Inferior parietal cortex (tissue), 1 donor: Measurements from ENCODE around the gene BRICD5.

Experiments used
- DNase-seq: peaks from one replicate; pipeline ENCODE4 v3.0.0-alpha.2; 2016; ENCODE audit errors: extremely low spot score

Gene BRICD5

DNA sequence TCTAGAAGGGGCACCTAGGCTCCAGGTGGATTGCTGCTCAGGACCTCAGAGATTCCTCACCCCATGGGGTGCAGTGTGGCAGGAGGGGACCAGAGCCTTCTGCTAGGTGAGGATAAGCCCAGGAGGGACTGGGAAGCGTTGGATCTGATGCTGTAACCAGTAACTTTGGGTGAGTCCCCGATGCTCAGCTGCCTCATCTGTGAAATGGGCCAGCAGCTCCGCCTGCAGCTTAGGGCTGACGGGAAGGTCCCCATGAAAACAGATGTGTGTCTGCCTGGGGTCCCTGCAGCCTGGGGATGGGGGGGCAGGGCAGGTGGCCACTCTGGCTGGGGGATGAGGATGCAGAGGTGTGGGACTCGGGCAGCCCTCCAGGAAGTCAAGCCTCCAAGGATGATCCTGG is 11.6 kb downstream of the BRICD5 start:
- DNase-seq: no peak

DNA sequence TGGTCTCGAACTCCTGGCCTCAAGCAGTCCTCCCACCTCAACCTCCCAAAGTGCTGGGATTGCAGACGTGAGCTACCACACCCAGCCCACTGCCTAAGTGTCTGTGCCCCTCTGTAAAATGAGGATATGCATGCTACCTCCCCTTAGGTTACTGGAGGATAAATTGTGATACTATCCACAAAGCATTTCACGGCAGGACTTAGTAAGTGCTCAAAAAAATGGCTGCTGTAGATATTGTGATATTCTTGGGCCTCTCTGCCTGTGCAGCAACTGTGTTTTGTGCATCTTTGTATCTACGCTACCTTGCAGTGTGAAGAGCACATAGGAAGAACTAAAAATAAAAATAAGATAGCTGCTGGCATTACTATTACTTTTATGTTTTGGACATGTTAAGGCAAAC is 12.4 kb downstream of the BRICD5 start:
- DNase-seq: no peak

DNA sequence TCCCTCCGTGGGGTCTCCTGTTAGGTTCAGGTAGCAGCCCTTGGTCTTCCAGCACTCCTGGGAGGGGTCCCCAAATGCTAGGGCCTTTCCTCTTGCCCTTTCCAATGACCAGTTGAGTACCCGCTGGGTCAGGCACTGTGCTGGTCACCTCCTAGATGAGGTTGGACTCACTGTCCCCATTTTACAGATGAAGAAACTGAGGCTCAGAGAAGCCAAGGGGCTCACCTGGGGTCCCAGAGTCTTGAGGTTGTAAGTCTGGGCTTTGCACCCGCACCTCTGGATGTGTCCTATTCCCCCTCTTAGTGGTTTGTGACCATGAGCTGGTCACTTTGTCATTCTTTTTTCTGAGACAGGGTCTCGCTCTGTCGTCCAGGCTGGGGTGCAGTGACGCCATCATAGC is 12.9 kb downstream of the BRICD5 start:
- no peak for DNase-seq

DNA sequence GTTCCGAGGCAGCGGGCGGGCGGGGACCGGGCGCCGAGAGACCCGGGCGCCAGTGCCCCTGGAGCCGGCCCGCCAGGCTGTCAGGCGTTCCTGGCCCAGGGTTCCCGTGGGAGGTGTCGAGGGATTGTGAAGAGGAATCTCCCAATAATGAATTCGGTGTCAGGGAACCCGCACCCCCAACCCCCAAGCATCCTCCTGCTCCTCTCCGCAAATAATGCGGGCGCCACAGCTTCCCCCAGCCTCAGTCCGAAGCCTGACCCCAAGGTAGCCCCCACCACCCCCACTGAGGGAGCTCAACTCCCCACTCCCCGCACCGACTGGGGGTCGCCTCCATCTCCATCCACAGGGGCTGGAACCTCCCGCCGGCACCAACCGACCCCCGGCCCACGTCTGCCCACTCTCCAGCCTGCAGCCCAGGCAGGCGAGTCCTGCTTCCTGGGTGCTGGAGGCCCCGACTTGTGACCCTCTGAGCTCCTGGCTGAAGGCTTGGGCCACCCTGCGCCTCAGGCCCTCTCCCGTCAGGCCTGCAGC is 13.6 kb downstream of the BRICD5 start:
- DNase-seq: no peak

GRCh38 chr16:2196162-2196980 is 14.3 kb downstream of the BRICD5 start, which contains the start of gene CASKIN1:
Gene CASKIN1 (minus strand): TSS chr16:2196605. CDS start chr16:2196432, 173 bp downstream.
- DNase-seq: no peak

DNA sequence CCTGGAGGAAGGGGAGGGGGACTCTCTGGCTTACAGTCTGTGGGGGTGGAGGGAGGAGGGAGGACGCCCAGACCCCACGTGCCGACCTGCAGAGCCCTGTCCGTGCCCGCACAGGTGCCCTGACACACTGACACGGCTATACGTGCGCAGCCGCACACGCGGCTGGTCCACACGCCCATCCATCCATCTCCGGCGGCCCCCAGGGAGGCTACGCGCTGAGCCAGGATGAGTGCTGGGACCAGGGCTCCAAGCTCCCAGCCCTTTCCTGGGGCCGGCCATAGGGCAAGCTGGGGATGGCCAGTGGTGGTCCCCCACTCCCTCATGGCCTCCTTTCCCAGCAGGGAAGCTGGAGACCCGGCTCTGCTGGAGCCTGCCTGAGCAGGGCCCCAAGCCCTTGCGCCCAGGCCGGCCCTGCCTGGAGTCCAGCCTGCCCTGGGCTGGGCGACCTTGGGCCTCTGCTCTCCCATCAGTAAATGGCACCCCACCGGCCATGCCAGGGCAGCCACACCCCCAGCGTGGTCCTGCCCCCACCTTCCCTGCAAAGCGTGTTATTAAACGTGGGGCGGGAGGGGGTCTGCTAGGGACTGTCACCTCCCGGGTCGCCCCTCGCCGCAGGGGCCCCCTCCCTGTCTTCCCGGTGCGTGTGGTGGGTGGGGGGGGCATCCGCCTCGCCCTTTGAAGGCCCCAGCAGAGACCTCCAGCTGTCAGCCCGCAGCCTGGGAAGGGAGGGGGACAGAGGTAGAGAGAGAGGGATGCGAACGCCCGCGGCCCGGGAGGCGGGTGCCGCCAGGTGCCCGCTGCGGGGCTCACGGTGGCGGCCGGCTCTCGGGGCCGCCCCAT is 15.1 kb downstream of the BRICD5 start:
- DNase-seq: no peak

GRCh38 chr16:2194852-2195321 is 15.8 kb downstream of the BRICD5 start:
- DNase-seq: no peak

DNA sequence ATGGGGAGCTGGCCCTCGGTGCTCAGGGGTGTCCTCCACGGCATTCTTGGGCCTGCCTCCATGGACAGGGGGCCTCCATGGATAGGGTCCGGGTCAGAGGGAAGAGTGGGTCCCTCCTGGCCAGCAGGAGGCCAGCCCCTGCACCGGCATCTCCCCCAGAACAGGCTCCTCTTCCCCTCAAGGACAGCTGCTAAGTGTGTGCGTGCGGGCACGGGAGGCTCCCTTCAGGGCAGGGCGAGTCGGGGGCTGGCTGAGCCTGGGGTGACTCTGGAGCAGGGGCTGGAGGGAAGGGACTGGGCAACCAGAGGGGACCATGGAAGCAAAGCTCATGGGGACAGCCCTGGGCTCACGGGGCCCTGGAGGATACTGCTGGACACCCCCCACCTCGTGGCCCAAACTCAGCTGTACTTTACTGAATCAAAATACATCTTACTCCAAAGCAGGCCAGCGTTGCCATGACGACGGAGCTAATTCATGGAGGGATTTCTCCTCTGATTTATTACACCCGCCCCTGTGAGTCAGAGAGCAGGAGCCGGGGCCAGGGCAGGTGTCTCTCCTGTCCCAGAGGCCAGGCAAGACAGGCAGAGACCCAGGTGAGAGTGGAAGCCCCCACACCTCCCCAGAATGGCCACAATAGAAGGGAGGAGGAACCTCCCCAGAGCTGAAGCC is 16.4 kb downstream of the BRICD5 start:
- no peak for DNase-seq

GRCh38 chr16:2191446-2191706 is 19.3 kb downstream of the BRICD5 start:
- DNase-seq: no peak

DNA sequence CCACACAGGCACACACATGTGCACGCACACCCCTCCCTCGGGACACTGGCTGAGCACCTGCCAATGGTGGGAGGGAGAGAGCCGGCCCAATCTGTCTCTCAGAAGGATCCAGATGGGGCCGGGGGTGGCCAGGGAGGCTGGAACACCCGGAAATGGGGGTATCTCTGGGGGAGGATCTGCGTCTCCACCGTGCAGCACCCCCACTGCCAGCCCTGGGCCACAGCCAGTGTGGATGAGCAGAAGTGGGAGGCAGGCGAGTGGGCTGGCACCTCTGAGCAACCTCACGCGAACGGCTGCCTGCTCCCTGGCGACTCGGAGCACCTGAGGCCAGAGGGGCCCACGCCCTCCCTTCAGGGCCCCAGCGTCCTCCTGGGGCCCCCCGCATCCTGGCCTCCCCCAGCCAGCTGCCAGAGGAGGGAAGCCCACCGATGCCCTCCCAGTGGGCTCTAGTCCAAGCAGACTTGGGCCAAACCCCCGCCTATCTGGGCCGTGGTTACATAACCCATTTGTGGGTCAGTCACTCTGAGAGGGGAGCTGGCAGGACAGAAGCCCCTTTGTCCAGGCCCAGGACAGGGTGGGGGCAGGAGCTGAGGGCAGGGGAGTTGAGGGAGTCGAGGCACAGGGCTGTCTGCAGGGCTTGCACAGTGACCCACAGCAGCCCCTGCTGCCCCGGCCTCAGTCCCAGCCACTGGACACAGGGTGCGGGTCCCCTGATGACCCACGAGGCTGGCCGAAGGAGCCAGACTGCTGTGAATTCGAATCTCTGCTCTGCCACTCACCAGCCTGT is 19.8 kb downstream of the BRICD5 start:
- no peak for DNase-seq

GRCh38 chr16:2190002-2190658 is 20.5 kb downstream of the BRICD5 start:
- no peak for DNase-seq

DNA sequence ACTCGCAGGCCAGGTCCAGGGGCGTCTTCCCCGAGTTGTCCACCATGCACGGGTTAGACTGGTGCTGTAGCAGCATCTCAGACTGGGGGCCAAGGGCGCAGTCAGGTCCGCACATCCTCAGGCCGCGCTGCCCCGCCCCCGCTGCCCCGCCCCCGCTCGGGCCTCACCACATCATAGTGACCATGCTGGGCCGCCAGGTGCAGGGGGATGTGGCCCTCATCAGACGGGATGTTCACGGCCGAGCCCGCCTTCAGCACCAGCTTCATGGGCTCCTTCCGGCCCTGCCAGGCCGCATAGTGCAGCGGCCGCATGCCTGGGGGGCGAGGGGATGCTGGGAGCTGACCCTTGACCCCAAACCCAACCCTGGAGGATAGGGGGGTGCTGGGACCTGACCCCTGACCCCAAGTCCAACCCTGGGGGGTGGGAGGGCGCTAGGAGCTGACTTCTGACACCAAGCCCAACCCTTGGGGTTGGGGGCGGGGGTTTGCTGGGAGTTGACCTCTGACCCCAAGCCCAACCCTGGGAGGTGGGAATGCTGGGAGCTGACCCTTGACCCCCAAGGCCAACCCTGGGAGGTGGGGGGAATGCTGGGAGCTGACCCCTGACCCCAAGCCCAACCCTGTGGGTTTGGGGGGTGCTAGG is 21.3 kb downstream of the BRICD5 start:
- DNase-seq: no peak

DNA sequence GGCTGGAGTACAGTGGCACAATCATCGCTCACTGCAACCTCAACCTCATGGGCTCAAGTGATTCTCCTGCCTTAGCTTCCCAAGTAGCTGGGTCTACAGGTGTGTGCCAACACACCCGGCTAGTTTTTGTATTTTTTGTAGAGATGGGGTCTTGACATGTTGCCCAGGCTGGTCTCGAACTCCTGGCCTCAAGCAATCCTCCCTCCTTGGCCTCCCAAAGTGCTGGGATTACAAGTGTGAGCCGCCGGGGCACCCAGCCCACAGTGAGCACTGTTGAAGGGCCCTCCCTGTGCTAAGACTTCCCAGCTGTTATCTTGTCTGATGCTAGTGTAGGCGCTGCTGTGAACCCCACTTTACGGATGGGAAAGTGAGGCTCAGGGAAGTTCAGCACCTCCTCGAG is 22.3 kb downstream of the BRICD5 start:
- DNase-seq: no peak

GRCh38 chr16:2187212-2187611 is 23.5 kb downstream of the BRICD5 start:
- DNase-seq: no peak

GRCh38 chr16:2186505-2186904 is 24.2 kb downstream of the BRICD5 start:
- DNase-seq: no peak

DNA sequence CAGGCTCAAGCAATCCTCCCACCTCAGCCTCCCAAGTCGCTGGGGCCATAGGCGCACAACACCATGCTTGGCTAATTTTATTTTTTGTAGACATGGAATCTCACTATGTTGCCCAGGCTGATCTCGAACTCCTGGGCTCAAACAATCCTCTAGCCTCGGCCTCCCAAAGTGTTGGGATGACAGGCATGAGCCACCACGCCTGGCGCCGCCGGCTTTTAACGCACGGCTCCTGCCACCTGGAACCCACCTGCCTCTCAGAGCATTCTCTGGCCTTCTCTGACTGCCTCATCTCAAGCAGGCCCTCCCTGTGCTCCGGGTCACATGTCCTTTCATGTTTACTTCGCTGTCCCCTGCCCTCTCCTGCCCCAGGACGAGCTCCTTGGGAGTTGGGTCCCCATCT is 24.6 kb downstream of the BRICD5 start:
- DNase-seq: no peak

GRCh38 chr16:2184962-2185361 is 25.7 kb downstream of the BRICD5 start:
- no peak for DNase-seq

- no peak for DNase-seq
Observed at GRCh38 chr16:2184346-2184745, 26.3 kb downstream of the BRICD5 start.

GRCh38 chr16:2183671-2184070 is 27.0 kb downstream of the BRICD5 start:
- DNase-seq: no peak

DNA sequence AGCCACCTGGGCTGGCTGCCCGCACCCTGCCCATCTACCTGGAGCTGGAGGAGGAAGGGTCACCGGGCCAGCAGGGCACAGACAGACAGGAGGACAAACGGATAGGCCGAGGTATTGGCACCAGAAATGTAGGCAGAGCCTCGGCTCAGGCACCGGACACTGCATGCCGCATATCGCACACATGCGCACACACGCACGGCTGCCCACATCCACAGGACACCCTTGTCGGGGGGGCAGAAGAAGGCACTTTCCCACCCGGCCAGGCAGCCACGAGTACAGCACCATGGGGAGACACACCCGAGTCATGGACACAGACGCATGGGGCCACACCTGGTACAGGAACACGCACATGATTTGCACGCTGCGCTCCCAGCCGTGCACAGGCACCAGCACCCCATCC is 28.7 kb downstream of the BRICD5 start:
- DNase-seq: no peak
